GM10266 (cell line): ENCODE data around the gene TBC1D10A.

ENCODE experiments used
- DNase-seq: peaks from one replicate; pipeline ENCODE4 v3.0.0; 2012; ENCODE audit errors: extremely low spot score
- TF ChIP-seq, protein P1 (sequence below): IDR thresholded peaks from 2 replicates; pipeline ENCODE4 v1.5.1; 2012; ENCODE audit warnings: mild to moderate bottlenecking, low read depth; ENCODE audit not compliant: control insufficient read depth, insufficient read depth; ENCODE audit errors: missing control alignments

The TBC1D10A gene

GRCh38 chr22:30370641-30371230 is 44.0 kb upstream of the TBC1D10A start:
- no peak for DNase-seq
- TF ChIP-seq, protein P1, sequence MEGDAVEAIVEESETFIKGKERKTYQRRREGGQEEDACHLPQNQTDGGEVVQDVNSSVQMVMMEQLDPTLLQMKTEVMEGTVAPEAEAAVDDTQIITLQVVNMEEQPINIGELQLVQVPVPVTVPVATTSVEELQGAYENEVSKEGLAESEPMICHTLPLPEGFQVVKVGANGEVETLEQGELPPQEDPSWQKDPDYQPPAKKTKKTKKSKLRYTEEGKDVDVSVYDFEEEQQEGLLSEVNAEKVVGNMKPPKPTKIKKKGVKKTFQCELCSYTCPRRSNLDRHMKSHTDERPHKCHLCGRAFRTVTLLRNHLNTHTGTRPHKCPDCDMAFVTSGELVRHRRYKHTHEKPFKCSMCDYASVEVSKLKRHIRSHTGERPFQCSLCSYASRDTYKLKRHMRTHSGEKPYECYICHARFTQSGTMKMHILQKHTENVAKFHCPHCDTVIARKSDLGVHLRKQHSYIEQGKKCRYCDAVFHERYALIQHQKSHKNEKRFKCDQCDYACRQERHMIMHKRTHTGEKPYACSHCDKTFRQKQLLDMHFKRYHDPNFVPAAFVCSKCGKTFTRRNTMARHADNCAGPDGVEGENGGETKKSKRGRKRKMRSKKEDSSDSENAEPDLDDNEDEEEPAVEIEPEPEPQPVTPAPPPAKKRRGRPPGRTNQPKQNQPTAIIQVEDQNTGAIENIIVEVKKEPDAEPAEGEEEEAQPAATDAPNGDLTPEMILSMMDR = no peak

- TF ChIP-seq, protein P1 = no peak
- DNase-seq = no peak
Measured at GRCh38 chr22:30368420-30368819, 41.7 kb upstream of the TBC1D10A start.

- no peak for DNase-seq
- TF ChIP-seq, protein P1 = no peak
Measured at GRCh38 chr22:30365891-30366290, 39.1 kb upstream of the TBC1D10A start.

DNA sequence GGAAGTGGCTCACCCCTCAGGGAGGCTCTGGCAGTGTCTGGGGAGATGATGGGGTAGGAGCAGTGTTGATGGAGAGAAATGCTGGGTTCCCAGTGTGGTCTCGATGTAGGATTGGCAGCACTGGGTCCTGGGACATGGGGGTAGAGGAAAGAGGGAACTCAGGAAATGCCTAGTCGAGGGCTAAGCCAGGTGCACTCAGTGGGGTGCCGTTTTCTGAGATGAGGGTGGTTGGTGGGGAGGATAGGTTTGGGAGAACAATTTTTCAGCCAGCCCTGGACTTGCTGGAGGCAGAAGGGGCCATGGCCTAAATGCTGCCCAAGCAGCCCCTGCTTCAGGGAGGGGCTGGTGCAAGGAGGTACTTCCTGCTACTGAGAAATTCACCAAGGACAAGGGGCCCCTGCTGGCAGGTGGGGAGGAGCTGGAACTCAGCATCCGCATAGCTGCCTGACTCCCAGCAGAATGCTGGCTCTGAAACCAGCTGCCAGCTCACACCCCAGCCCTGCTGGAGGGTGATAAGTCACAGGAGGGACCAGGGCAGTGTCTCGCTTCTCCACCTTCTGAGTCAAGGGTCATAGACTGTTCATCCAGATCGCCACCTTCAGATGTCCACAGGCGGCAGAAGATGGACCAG is 36.0 kb upstream of the TBC1D10A start:
- no peak for DNase-seq

DNA sequence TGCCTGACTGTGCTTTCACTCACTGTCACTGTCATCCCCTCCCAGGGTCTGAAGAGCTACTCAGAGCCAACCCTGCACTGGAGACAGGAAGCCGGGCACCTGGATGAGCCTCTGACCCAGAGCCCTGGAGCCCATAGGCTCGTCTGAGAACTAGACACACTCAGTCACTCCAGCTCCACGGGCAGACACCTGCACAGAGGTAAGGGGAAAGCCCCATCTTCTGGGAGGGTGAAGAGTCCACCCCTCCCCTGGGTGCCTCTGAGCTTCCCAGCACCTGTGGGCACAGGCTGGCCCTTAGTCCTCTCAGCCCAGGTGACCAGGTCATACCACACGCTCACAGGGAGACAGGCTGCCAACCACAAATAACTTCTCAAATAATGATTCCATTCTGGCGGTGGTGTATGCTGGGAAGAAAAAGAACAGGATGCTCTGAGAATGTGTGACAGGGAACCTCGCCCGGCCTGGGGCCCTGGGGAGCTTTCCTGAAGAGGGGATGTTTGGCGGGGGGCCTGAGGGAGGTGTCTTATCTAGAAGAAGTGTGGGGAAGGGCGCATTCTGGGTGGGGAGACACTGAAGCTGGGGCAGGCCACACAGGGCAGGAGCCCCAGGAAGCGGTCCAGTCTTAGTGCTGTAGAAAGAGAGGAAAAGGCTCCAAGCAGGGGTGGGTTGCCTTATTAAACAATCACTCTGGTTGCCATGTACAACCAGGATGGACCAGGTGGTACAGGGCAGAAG is 35.3 kb upstream of the TBC1D10A start:
- TF ChIP-seq, protein P1 = no peak
- DNase-seq = no peak

More for the DNA sequence above, 36.0 kb upstream of the TBC1D10A start:
- TF ChIP-seq, protein P1 = no peak

- DNase-seq = no peak
- TF ChIP-seq, protein P1 = no peak
Measured at GRCh38 chr22:30358541-30358940, 31.8 kb upstream of the TBC1D10A start.
